CD4-positive, alpha-beta T cell treated with Interleukin-17A for 4 hours (primary cell): ENCODE measurements around the gene ACTN3.
"Not testable (repeated sequence)": the region's sequence is repeated elsewhere in the genome, so short reads cannot be mapped to it uniquely, and the experiment has no call there.

Source experiments
- DNase-seq: peaks from one replicate; pipeline ENCODE4 v3.0.0-alpha.2; 2020; ENCODE audit warnings: mixed read lengths

The ACTN3 gene

GRCh38 chr11:66603072-66603471 is 56.4 kb downstream of the ACTN3 start:
- DNase-seq = no peak

DNA sequence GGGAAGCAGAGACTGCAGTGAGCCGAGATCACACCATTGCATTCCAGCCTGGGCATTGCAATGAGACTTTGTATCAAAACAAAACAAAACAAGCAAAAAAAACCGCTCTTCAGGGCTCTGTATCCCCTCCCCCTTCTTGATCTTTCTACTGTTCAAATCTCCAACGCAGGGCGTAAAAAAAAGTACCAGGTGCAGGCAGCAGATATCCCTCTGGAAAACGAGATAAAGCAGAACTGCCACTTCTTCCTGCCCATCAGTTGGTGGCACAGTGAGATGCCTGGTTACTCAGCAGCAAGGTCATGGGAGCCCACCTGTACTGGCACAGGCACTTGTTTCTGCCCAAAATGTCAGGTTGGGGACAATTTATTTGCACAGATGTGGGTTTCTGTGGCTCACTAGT is 57.5 kb downstream of the ACTN3 start:
- no peak for DNase-seq

DNA sequence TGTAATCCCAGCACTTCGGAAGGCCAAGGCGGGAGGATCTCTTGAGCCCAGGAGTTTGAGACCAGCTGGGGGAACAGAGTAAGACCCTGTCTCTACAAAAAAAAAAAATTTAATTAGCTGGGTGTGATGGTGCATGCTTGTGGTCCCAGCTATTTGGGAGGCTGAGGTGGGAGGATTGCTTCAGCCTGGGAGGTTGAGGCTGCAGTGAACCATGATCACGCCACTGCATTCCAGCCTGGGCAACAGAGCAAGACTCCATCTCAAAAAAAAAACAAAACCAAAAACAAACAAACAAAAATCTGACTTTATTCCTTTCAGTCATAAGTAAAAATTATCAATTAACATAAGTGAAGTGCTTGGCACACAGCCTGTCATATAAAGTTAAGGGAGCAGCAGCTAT is 59.9 kb downstream of the ACTN3 start:
- DNase-seq = not testable (repeated sequence)

- DNase-seq = no peak
Measured at GRCh38 chr11:66607126-66607834, 60.6 kb downstream of the ACTN3 start.

DNA sequence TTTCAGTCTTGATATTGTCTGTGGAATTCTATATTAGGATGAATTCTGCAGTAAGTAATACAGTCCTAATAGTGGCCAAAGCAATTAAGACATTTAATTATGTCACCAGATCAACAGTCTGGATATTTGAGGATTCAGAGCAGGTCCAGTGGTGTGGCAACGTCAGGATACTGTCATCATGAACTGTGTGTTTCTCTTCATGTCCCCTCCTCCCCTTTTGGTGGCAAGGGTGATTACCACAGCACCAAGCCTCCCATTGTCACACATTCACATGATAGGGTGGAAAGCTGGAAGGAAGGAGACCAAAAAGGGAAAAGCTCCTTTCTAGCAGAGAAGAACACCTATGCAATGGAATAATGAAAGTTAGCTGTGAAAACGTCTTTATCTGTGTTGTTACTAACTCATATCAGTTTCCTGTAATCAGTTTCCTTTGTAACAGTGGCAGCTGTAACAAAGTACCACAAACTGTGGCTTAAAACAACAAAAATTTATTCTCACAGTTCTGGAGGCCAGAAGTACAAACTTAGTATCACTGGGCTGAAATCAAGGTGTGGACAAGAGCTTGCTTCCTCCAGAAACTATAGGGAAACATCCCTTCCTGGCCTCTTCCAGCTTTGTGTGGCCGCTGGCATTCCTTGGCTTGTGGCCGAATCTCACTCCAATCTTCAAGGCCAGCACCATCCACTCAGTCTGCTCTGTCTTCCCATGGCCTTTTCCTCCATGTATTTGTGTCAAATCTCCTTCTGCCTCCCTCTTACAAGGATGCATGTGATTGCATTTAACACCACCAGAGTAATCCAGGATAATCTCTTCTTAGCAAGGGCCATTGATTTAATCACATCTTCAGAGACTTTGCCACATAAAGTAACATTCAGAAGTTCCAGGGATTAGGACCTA is 63.3 kb downstream of the ACTN3 start:
- no peak for DNase-seq

GRCh38 chr11:66612458-66612857 is 65.8 kb downstream of the ACTN3 start:
- no peak for DNase-seq
